Fibroblast of lung (primary cell): Measurements from ENCODE around the gene PRKCA. TPM values are rescaled to one million over a fixed set of nuclear protein-coding genes. Genes with fewer than 3 reads are reported as not detected.

Experiments used
- DNase-seq, 2 donors: peaks; one replicate each; pipeline versions ENCODE4 v3.0.0 to v3.0.0-alpha.2; 2010; ENCODE audit warnings: low read depth in 2 of 2
- H2AFZ ChIP-seq: 2 replicates; pipeline ENCODE4 v1.5.1; 2012; ENCODE audit warnings: low read length, control low read depth, inconsistent platforms
- H3K27ac ChIP-seq: 2 replicates; pipeline ENCODE4 v1.5.1; 2011; ENCODE audit warnings: low read length, control low read depth; ENCODE audit not compliant: insufficient read depth
- H3K27me3 ChIP-seq: 2 replicates; pipeline ENCODE4 v1.5.1; 2011; ENCODE audit warnings: mild to moderate bottlenecking, low read length; ENCODE audit not compliant: control insufficient read depth, insufficient read depth
- H3K36me3 ChIP-seq: 2 replicates; pipeline ENCODE4 v1.5.1; 2011; ENCODE audit warnings: low read length; ENCODE audit not compliant: control insufficient read depth, insufficient read depth
- H3K4me1 ChIP-seq: 2 replicates; pipeline ENCODE4 v1.5.1; 2011; ENCODE audit warnings: low read length; ENCODE audit not compliant: control insufficient read depth, insufficient read depth; ENCODE audit errors: extremely low read depth
- H3K4me2 ChIP-seq: 2 replicates; pipeline ENCODE4 v1.5.1; 2011; ENCODE audit warnings: low read length, control low read depth; ENCODE audit not compliant: insufficient read depth; ENCODE audit errors: extremely low read depth
- H3K4me3 ChIP-seq, 4 experiments: fragments of 200-600 bp in 1 of 4; sonication (generic) in 1 of 4; replicated peaks in 1 of 4; 2 replicates each; pipeline ENCODE4 v1.5.1; 2011 to 2016; ENCODE audit warnings: low read length in 4 of 4, low read depth in 3 of 4, mild to moderate bottlenecking in 3 of 4, control low read depth in 2 of 4, inconsistent platforms in 1 of 4, mixed read lengths in 1 of 4; ENCODE audit not compliant: insufficient read depth in 1 of 4; ENCODE audit errors: control extremely low read depth in 1 of 4
- H3K79me2 ChIP-seq: 2 replicates; pipeline ENCODE4 v1.5.1; 2012; ENCODE audit warnings: mild to moderate bottlenecking, low read length, inconsistent platforms; ENCODE audit not compliant: control insufficient read depth, insufficient read depth
- H3K9ac ChIP-seq: 2 replicates; pipeline ENCODE4 v1.5.1; 2011; ENCODE audit warnings: mild to moderate bottlenecking, low read length, control low read depth; ENCODE audit not compliant: insufficient read depth
- H3K9me3 ChIP-seq: 2 replicates; pipeline ENCODE4 v1.5.1; 2012; ENCODE audit warnings: low read depth, low read length; ENCODE audit not compliant: control insufficient read depth, insufficient read depth
- H4K20me1 ChIP-seq: 2 replicates; pipeline ENCODE4 v1.5.1; 2011; ENCODE audit warnings: low read length; ENCODE audit not compliant: control insufficient read depth, insufficient read depth; ENCODE audit errors: extremely low read depth
- EZH2 ChIP-seq: IDR thresholded peaks from 2 replicates; pipeline ENCODE4 v1.5.1; 2012; ENCODE audit warnings: low read length, control low read depth, mild to moderate bottlenecking; ENCODE audit errors: missing control alignments
- polyA plus RNA-seq, 2 donors: library from polyadenylated mRNA; depleted of rRNA in 1 of 2; stranded (reverse) in 1 of 2; unstranded in 1 of 2; fragments of >200 nt; gene quantifications; 2 replicates each; pipeline ENCODE4 v1.2.1, GENCODE V29; 2011 to 2012; ENCODE audit warnings: missing spikeins in 1 of 2
- total RNA-seq: library from RNA; depleted of rRNA; stranded (reverse); fragments of >200 nt; gene quantifications from 2 replicates; pipeline ENCODE4 v1.2.1, GENCODE V29; 2014
- TF ChIP-seq, protein P1 (sequence below), 2 donors: IDR thresholded peaks in 1 of 2; conservative IDR thresholded peaks in 1 of 2; 1 replicate in 1 of 2; 2 replicates in 1 of 2; pipeline ENCODE4 v1.5.1; 2011 to 2012; ENCODE audit warnings: low read length in 2 of 2, control low read depth in 1 of 2, inconsistent platforms in 1 of 2, low read depth in 1 of 2, mild to moderate bottlenecking in 1 of 2

PRKCA gene
- total and polyA plus RNA-seq, 2 donors (not counting 1 experiment from before 2014, with no cell fraction given), result 34.0 to 74.2 TPM

GRCh38 chr17:66643815-66644710, 341.6 kb downstream of the PRKCA start:
- Histone ChIP-seq H3K27ac (no peak overlapping the region), H3K79me2 (no peaks in the 10 kb centered on the region), H3K9ac (no peak overlapping the region), H3K4me2 (no peak overlapping the region), H2AFZ (no peak overlapping the region), H3K4me1 (no peaks in the 10 kb centered on the region), H3K36me3 (no peaks in the 10 kb centered on the region), H3K9me3 (no peaks in the 10 kb centered on the region), H3K4me3 (no peak overlapping the region), H3K27me3 (no peaks in the 10 kb centered on the region), H4K20me1 (no peaks in the 10 kb centered on the region)
- TF ChIP-seq, protein P1, sequence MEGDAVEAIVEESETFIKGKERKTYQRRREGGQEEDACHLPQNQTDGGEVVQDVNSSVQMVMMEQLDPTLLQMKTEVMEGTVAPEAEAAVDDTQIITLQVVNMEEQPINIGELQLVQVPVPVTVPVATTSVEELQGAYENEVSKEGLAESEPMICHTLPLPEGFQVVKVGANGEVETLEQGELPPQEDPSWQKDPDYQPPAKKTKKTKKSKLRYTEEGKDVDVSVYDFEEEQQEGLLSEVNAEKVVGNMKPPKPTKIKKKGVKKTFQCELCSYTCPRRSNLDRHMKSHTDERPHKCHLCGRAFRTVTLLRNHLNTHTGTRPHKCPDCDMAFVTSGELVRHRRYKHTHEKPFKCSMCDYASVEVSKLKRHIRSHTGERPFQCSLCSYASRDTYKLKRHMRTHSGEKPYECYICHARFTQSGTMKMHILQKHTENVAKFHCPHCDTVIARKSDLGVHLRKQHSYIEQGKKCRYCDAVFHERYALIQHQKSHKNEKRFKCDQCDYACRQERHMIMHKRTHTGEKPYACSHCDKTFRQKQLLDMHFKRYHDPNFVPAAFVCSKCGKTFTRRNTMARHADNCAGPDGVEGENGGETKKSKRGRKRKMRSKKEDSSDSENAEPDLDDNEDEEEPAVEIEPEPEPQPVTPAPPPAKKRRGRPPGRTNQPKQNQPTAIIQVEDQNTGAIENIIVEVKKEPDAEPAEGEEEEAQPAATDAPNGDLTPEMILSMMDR (conservative IDR thresholded peaks at IDR 0.05 in 1 of 2, IDR thresholded peaks at IDR 0.05 in 1 of 2; ENCODE audit: low read depth in 1 of 2, low read length in 2 of 2), result no peak
- TF ChIP-seq EZH2, result no peak
- DNase-seq, result peak in 1 of 2 donors; percentile 79

- H3K27ac ChIP-seq, result no peak overlapping the region
- TF ChIP-seq, protein P1 (conservative IDR thresholded peaks at IDR 0.05 in 1 of 2, IDR thresholded peaks at IDR 0.05 in 1 of 2; ENCODE audit: low read depth in 1 of 2, low read length in 2 of 2), result no peak
- no peak for TF ChIP-seq EZH2
- no peaks in the 10 kb centered on the region for H3K4me1 ChIP-seq
- no peak overlapping the region for H3K9ac ChIP-seq
- H3K27me3 ChIP-seq, result no peaks in the 10 kb centered on the region
- no peaks in the 10 kb centered on the region for H3K36me3 ChIP-seq
- no peaks in the 10 kb centered on the region for H3K9me3 ChIP-seq
- DNase-seq, result no peak
- H2AFZ ChIP-seq, result no peak overlapping the region
- no peak overlapping the region for H3K4me3 ChIP-seq
- no peaks in the 10 kb centered on the region for H4K20me1 ChIP-seq
- no peak overlapping the region for H3K4me2 ChIP-seq
- H3K79me2 ChIP-seq, result no peaks in the 10 kb centered on the region
These were observed 342.8 kb downstream of the PRKCA start for GRCh38 chr17:66645259-66645658.

DNA sequence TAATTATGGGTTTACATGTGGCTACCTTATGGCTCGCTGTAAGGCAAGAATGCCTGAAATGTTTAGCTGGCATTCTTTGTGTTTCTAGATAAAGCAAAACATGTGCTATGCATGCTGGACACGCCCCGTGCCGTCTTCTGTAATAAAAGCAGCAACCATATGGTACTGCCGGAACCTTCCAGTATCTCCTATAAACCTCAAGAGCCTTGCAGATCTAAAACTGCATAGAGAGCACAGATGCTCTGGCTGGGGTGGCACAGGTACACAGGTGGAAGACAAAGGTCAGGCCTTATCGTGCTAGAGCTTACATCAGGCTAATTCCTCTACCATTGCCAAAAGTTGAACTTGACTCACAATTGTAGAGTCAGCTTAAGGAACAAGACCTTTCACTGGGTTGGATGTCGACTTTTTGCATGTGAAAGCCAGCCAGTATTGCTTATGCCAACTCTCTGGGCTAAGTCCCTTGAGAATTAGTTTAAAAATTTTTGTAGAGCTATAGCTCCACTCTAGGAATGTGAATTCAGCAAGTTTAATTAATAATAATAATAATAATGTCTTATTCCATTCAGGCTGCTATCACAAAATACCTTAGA, 345.1 kb downstream of the PRKCA start:
- no peak overlapping the region for H3K27ac ChIP-seq
- no peaks in the 10 kb centered on the region for H3K9me3 ChIP-seq
- H4K20me1 ChIP-seq, result no peaks in the 10 kb centered on the region
- H3K79me2 ChIP-seq, result no peaks in the 10 kb centered on the region
- H2AFZ ChIP-seq, result no peak overlapping the region
- H3K4me2 ChIP-seq, result no peak overlapping the region
- no peaks in the 10 kb centered on the region for H3K36me3 ChIP-seq
- H3K4me3 ChIP-seq, result no peak overlapping the region
- H3K9ac ChIP-seq, result no peak overlapping the region
- H3K27me3 ChIP-seq, result no peaks in the 10 kb centered on the region
- no peak for DNase-seq
- TF ChIP-seq EZH2, result no peak
- TF ChIP-seq, protein P1 (conservative IDR thresholded peaks at IDR 0.05 in 1 of 2, IDR thresholded peaks at IDR 0.05 in 1 of 2; ENCODE audit: low read depth in 1 of 2, low read length in 2 of 2), result no peak
- H3K4me1 ChIP-seq, result no peaks in the 10 kb centered on the region
